Measurements from ENCODE around the gene FLT3LG. TPM values are rescaled to one million over a fixed set of nuclear protein-coding genes. Genes with fewer than 3 reads are reported as not detected.
"Not testable (repeated sequence)": the region's sequence is repeated elsewhere in the genome, so short reads cannot be mapped to it uniquely, and the experiment has no call there.

FLT3LG gene
- total RNA-seq, 2 donors from 2014 or later, result 0.52 to 0.66 TPM

GRCh38 chr19:49469828-49470614 is 4.0 kb upstream of the FLT3LG start:
- Histone ChIP-seq H3K27me3 (no peaks in the 10 kb centered on the region), H3K27ac (no peak overlapping the region), H3K4me3 (no peak overlapping the region), H3K9me3 (no peaks in the 10 kb centered on the region), H3K36me3 (replicated peaks in 1 of 2; ENCODE audit: insufficient read depth in 1 of 2, low read depth in 2 of 2) (peaks cover 0 to 7% of the 10 kb centered on the region in 2 donors), H3K4me1 (peaks cover 6% of the 10 kb centered on the region)
- 85 to 90% methylated on average over 20 to 24 of the region's 25 CpGs for WGBS, 2 donors
- ATAC-seq, result no peak
- no peak for DNase-seq
- TF ChIP-seq POLR2A (IDR thresholded peaks at IDR 0.05) (no peak), CTCF (IDR thresholded peaks at IDR 0.05) (peak in 2 of 7 experiments; percentile 6 to 22)
- intact Hi-C loops (cut with DNase I), result no loop called here

GRCh38 chr19:49470615-49470978 is 3.4 kb upstream of the FLT3LG start:
- Histone ChIP-seq H3K4me3 (no peak overlapping the region), H3K27ac (no peak overlapping the region), H3K27me3 (no peaks in the 10 kb centered on the region), H3K4me1 (peaks cover 6% of the 10 kb centered on the region), H3K9me3 (no peaks in the 10 kb centered on the region), H3K36me3 (replicated peaks in 1 of 2; ENCODE audit: insufficient read depth in 1 of 2, low read depth in 2 of 2) (peaks cover 0 to 7% of the 10 kb centered on the region in 2 donors)
- TF ChIP-seq CTCF (IDR thresholded peaks at IDR 0.05) (no peak), POLR2A (IDR thresholded peaks at IDR 0.05) (no peak)
- intact Hi-C loops (cut with DNase I), result no loop called here
- DNase-seq, result no peak
- 58 to 67% methylated on average over 5 to 8 of the region's 8 CpGs for WGBS, 2 donors
- no peak for ATAC-seq

GRCh38 chr19:49472936-49473335 is 1.1 kb upstream of the FLT3LG start:
- DNase-seq (no peak), ATAC-seq (no peak)
- no peak overlapping the region for H3K27ac ChIP-seq
- no peaks in the 10 kb centered on the region for H3K9me3 ChIP-seq
- H3K4me1 ChIP-seq, result peaks cover 6% of the 10 kb centered on the region
- WGBS, 2 donors, result 63 to 86% methylated on average over 9 of the region's 9 CpGs
- H3K27me3 ChIP-seq, result no peaks in the 10 kb centered on the region
- no peak for TF ChIP-seq POLR2A (IDR thresholded peaks at IDR 0.05)
- no peak for TF ChIP-seq CTCF (IDR thresholded peaks at IDR 0.05)
- no peaks in the 10 kb centered on the region for H3K36me3 ChIP-seq (replicated peaks in 1 of 2; ENCODE audit: insufficient read depth in 1 of 2, low read depth in 2 of 2)
- intact Hi-C loops (cut with DNase I), result no loop called here
- no peak overlapping the region for H3K4me3 ChIP-seq

- WGBS, 2 donors, result 47 to 65% methylated on average over 3 to 9 of the region's 9 CpGs
- H3K4me1 ChIP-seq; H3K4me3 ChIP-seq; H3K36me3 ChIP-seq (replicated peaks in 1 of 2; ENCODE audit: insufficient read depth in 1 of 2, low read depth in 2 of 2); ATAC-seq; H3K27me3 ChIP-seq; DNase-seq; H3K9me3 ChIP-seq; intact Hi-C loops (cut with DNase I): not testable (repeated sequence)
- peak overlapping the region in 3 of 4 donors; percentile 60 to 75 (median 66) for H3K27ac ChIP-seq
Observed at GRCh38 chr19:49473501-49473867, 531 bp upstream of the FLT3LG start.

- H3K27ac ChIP-seq, result peak overlapping the region in 2 of 4 donors; percentile 66 to 75
- H3K4me3 ChIP-seq, result no peak overlapping the region
- no peaks in the 10 kb centered on the region for H3K9me3 ChIP-seq
- intact Hi-C loops (cut with DNase I), result no loop called here
- TF ChIP-seq CTCF (IDR thresholded peaks at IDR 0.05) (no peak), POLR2A (IDR thresholded peaks at IDR 0.05) (no peak)
- 17 to 18% methylated on average over 11 of the region's 11 CpGs for WGBS, 2 donors
- H3K27me3 ChIP-seq, result no peaks in the 10 kb centered on the region
- H3K36me3 ChIP-seq (replicated peaks in 1 of 2; ENCODE audit: insufficient read depth in 1 of 2, low read depth in 2 of 2), result no peaks in the 10 kb centered on the region
- ATAC-seq (no peak), DNase-seq (no peak)
- H3K4me1 ChIP-seq, result peaks cover 6% of the 10 kb centered on the region
Observed at GRCh38 chr19:49474542-49474924, 518 bp downstream of the FLT3LG start.
